ENCODE data around the gene HIPK3.

The HIPK3 gene

GRCh38 chr11:33390944-33391892, 134.0 kb downstream of the HIPK3 start:
- no peak for DNase-seq (ENCODE audit: low read depth, low spot score)

GRCh38 chr11:33391893-33392251, 134.7 kb downstream of the HIPK3 start:
- no peak for DNase-seq (ENCODE audit: low read depth, low spot score)

GRCh38 chr11:33394431-33395109, 137.4 kb downstream of the HIPK3 start:
- no peak for DNase-seq (ENCODE audit: low read depth, low spot score)

- DNase-seq (ENCODE audit: low read depth, low spot score): no peak
Observed at GRCh38 chr11:33396361-33396760, 139.2 kb downstream of the HIPK3 start.

GRCh38 chr11:33399421-33399820, 142.2 kb downstream of the HIPK3 start:
- DNase-seq (ENCODE audit: low read depth, low spot score): no peak

GRCh38 chr11:33402066-33402465, 144.9 kb downstream of the HIPK3 start:
- no peak for DNase-seq (ENCODE audit: low read depth, low spot score)

- no peak for DNase-seq (ENCODE audit: low read depth, low spot score)
Observed at GRCh38 chr11:33403344-33403743, 146.2 kb downstream of the HIPK3 start.

GRCh38 chr11:33405834-33406602, 148.8 kb downstream of the HIPK3 start:
- no peak for DNase-seq (ENCODE audit: low read depth, low spot score)
